Activated CD4-positive, alpha-beta T cell treated with anti-CD3 and anti-CD28 coated beads, Interleukin-2, amount 10 ng/mL, durations not matched to agents 7 days and 5 days (primary cell): ENCODE data around the gene RHBDL1. TPM values are rescaled to one million over a fixed set of nuclear protein-coding genes. Genes with fewer than 3 reads are reported as not detected.
A peak's percentile ranks its signal among the peaks of the same experiment; 100 is the strongest.

Experiments used
- CTCF ChIA-PET: fragments of 350-600 bp; sonication (Branson Sonifier 250); formaldehyde crosslinking; loops from one replicate; lab custom pipeline; 2021; ENCODE audit warnings: antibody characterized with exemption; lab: Charles Lee
- POLR2A ChIA-PET: fragments of 350-600 bp; sonication (Branson Sonifier 250); formaldehyde crosslinking; loops from one replicate; lab custom pipeline; 2021; ENCODE audit warnings: antibody characterized with exemption; lab: Charles Lee
- DNase-seq: peaks from one replicate; pipeline ENCODE4 v3.0.0-alpha.2; 2020
- H3K27ac Mint-ChIP-seq: one replicate; pipeline ENCODE4 v1.8.0; 2021; ENCODE audit warnings: mild to moderate bottlenecking, moderate library complexity, mixed read lengths
- H3K27me3 Mint-ChIP-seq: one replicate; pipeline ENCODE4 v1.8.0; 2021; ENCODE audit warnings: mixed read lengths
- H3K36me3 Mint-ChIP-seq: one replicate; pipeline ENCODE4 v1.8.0; 2021; ENCODE audit warnings: low read depth, mixed read lengths
- H3K4me1 Mint-ChIP-seq: one replicate; pipeline ENCODE4 v1.8.0; 2021; ENCODE audit warnings: mixed read lengths
- H3K4me3 Mint-ChIP-seq: one replicate; pipeline ENCODE4 v1.8.0; 2021; ENCODE audit warnings: mild to moderate bottlenecking, moderate library complexity, mixed read lengths
- H3K9me3 Mint-ChIP-seq: one replicate; pipeline ENCODE4 v1.8.0; 2021; ENCODE audit warnings: mixed read lengths
- total RNA-seq, 2 experiments: library from RNA; stranded (reverse); gene quantifications; one replicate each; pipeline ENCODE4 v1.2.3, GENCODE V29; 2021

The RHBDL1 gene
- total RNA-seq, 2 experiments from 2014 or later, result 1.5 to 1.7 TPM

- peaks cover 6% of the 10 kb centered on the region for H3K4me1 Mint-ChIP-seq
- H3K27me3 Mint-ChIP-seq, result no peaks in the 10 kb centered on the region
- H3K4me3 Mint-ChIP-seq, result peak overlapping the region; percentile 80
- no peak for DNase-seq
- ChIA-PET CTCF (interaction anchor here (0.6 to 2.9 kb wide), 12 partner anchors 10 to 34 kb away, joined by 3 to 13 read pairs (median 4); partner anchors contain the start of genes STUB1, WDR24 and WDR90), POLR2A (interaction anchor here (0.6 kb wide), 1 partner anchor 13 kb away, joined by 3 read pairs; the partner anchor contains the start of gene STUB1)
- peaks cover 2% of the 10 kb centered on the region for H3K36me3 Mint-ChIP-seq
- no peaks in the 10 kb centered on the region for H3K9me3 Mint-ChIP-seq
- H3K27ac Mint-ChIP-seq, result peak overlapping the region; percentile 89
These were observed 8.2 kb upstream of the RHBDL1 start for GRCh38 chr16:667113-667779.

- H3K4me1 Mint-ChIP-seq, result peaks cover 6% of the 10 kb centered on the region
- POLR2A ChIA-PET, result interaction anchor here (0.6 kb wide), 1 partner anchor 12 kb away, joined by 3 read pairs; the partner anchor contains the start of gene STUB1
- peak within 1 kb of the TSS; percentile 89 for H3K27ac Mint-ChIP-seq
- H3K36me3 Mint-ChIP-seq, result peaks cover 4% of the 10 kb centered on the region
- CTCF ChIA-PET, result interaction anchor here (0.6 to 2.9 kb wide), 13 partner anchors 9 to 35 kb away, joined by 3 to 13 read pairs (median 4); partner anchors contain the start of genes STUB1, WDR24 and WDR90
- no peaks in the 10 kb centered on the region for H3K27me3 Mint-ChIP-seq
- H3K9me3 Mint-ChIP-seq, result no peaks in the 10 kb centered on the region
- peak within 1 kb of the TSS; percentile 80 for H3K4me3 Mint-ChIP-seq
- peak; percentile 93 for DNase-seq
These were observed 7.5 kb upstream of the RHBDL1 start, which contains the start of gene RHOT2 for GRCh38 chr16:667780-668518. Gene RHOT2 (plus strand): TSS chr16:668132. CDS start chr16:668200, 68 bp downstream.

- no peak for DNase-seq
- Mint-ChIP-seq H3K36me3 (peaks cover 6% of the 10 kb centered on the region), H3K27ac (peak overlapping the region; percentile 68), H3K27me3 (no peaks in the 10 kb centered on the region), H3K9me3 (no peaks in the 10 kb centered on the region), H3K4me3 (peak overlapping the region; percentile 75), H3K4me1 (peaks cover 6% of the 10 kb centered on the region)
- ChIA-PET POLR2A (interaction anchor here (0.6 kb wide), 1 partner anchor 19 kb away, joined by 3 read pairs; no protein-coding TSS in a partner anchor), CTCF (interaction anchor here (0.6 to 2.9 kb wide), 10 partner anchors 8 to 21 kb away, joined by 3 to 13 read pairs (median 5); partner anchors contain the start of genes STUB1 and WDR90)
These were observed 6.8 kb upstream of the RHBDL1 start for GRCh38 chr16:668519-669171.

GRCh38 chr16:669666-670065 is 5.8 kb upstream of the RHBDL1 start:
- ChIA-PET CTCF (interaction anchor here (2.3 kb wide), 1 partner anchor 10 kb away, joined by 9 read pairs; the partner anchor contains the start of gene STUB1), POLR2A (no interaction called here)
- Mint-ChIP-seq H3K36me3 (peaks cover 6% of the 10 kb centered on the region), H3K9me3 (no peaks in the 10 kb centered on the region), H3K27ac (no peak overlapping the region), H3K4me1 (peaks cover 6% of the 10 kb centered on the region), H3K4me3 (peak overlapping the region; percentile 75), H3K27me3 (no peaks in the 10 kb centered on the region)
- no peak for DNase-seq

- peaks cover 8% of the 10 kb centered on the region for H3K4me1 Mint-ChIP-seq
- H3K36me3 Mint-ChIP-seq, result peaks cover 6% of the 10 kb centered on the region
- CTCF ChIA-PET, result interaction anchor here (0.7 to 2.3 kb wide), 2 partner anchors 9 to 23 kb away, joined by 3 to 9 read pairs; partner anchors contain the start of gene STUB1
- no peak overlapping the region for H3K4me3 Mint-ChIP-seq
- peaks cover 3% of the 10 kb centered on the region for H3K27me3 Mint-ChIP-seq
- H3K27ac Mint-ChIP-seq, result no peak overlapping the region
- H3K9me3 Mint-ChIP-seq, result no peaks in the 10 kb centered on the region
- POLR2A ChIA-PET, result no interaction called here
- DNase-seq, result no peak
These were observed 4.8 kb upstream of the RHBDL1 start for GRCh38 chr16:670485-671352.

- H3K27me3 Mint-ChIP-seq, result peaks cover 3% of the 10 kb centered on the region
- ChIA-PET POLR2A (no interaction called here), CTCF (interaction anchor here (0.7 kb wide), 1 partner anchor 24 kb away, joined by 3 read pairs; no protein-coding TSS in a partner anchor)
- no peak overlapping the region for H3K27ac Mint-ChIP-seq
- H3K4me3 Mint-ChIP-seq, result no peak overlapping the region
- H3K4me1 Mint-ChIP-seq, result peaks cover 8% of the 10 kb centered on the region
- H3K36me3 Mint-ChIP-seq, result peaks cover 6% of the 10 kb centered on the region
- DNase-seq, result no peak
- no peaks in the 10 kb centered on the region for H3K9me3 Mint-ChIP-seq
These were observed 3.9 kb upstream of the RHBDL1 start for GRCh38 chr16:671353-672131.

GRCh38 chr16:672371-672770 is 3.1 kb upstream of the RHBDL1 start:
- POLR2A ChIA-PET, result no interaction called here
- CTCF ChIA-PET, result interaction anchor here (1.4 kb wide), 1 partner anchor 12 kb away, joined by 4 read pairs; the partner anchor contains the start of gene JMJD8
- H3K27me3 Mint-ChIP-seq, result peaks cover 3% of the 10 kb centered on the region
- no peak for DNase-seq
- peaks cover 10% of the 10 kb centered on the region for H3K4me1 Mint-ChIP-seq
- H3K36me3 Mint-ChIP-seq, result peaks cover 6% of the 10 kb centered on the region
- no peaks in the 10 kb centered on the region for H3K9me3 Mint-ChIP-seq
- no peak overlapping the region for H3K4me3 Mint-ChIP-seq
- H3K27ac Mint-ChIP-seq, result no peak overlapping the region

GRCh38 chr16:672851-673250 is 2.6 kb upstream of the RHBDL1 start:
- ChIA-PET POLR2A (no interaction called here), CTCF (interaction anchor here (1.4 kb wide), 1 partner anchor 12 kb away, joined by 4 read pairs; the partner anchor contains the start of gene JMJD8)
- Mint-ChIP-seq H3K9me3 (no peaks in the 10 kb centered on the region), H3K36me3 (peaks cover 6% of the 10 kb centered on the region), H3K27ac (no peak overlapping the region), H3K4me3 (no peak overlapping the region), H3K4me1 (peaks cover 6% of the 10 kb centered on the region), H3K27me3 (peaks cover 3% of the 10 kb centered on the region)
- DNase-seq, result no peak

- ChIA-PET POLR2A (no interaction called here), CTCF (interaction anchor here (1.4 kb wide), 1 partner anchor 11 kb away, joined by 4 read pairs; the partner anchor contains the start of gene JMJD8)
- H3K4me1 Mint-ChIP-seq, result peaks cover 6% of the 10 kb centered on the region
- H3K36me3 Mint-ChIP-seq, result peaks cover 6% of the 10 kb centered on the region
- DNase-seq, result no peak
- peaks cover 3% of the 10 kb centered on the region for H3K27me3 Mint-ChIP-seq
- no peaks in the 10 kb centered on the region for H3K9me3 Mint-ChIP-seq
- no peak overlapping the region for H3K27ac Mint-ChIP-seq
- no peak overlapping the region for H3K4me3 Mint-ChIP-seq
These were observed 2.0 kb upstream of the RHBDL1 start for GRCh38 chr16:673399-673991.

- Mint-ChIP-seq H3K27me3 (peaks cover 3% of the 10 kb centered on the region), H3K4me3 (no peak overlapping the region), H3K36me3 (peaks cover 6% of the 10 kb centered on the region), H3K27ac (no peak overlapping the region), H3K4me1 (peaks cover 10% of the 10 kb centered on the region), H3K9me3 (no peaks in the 10 kb centered on the region)
- ChIA-PET POLR2A (no interaction called here), CTCF (interaction anchor here (1.4 kb wide), 1 partner anchor 16 kb away, joined by 4 read pairs; the partner anchor contains the start of gene WDR24)
- no peak for DNase-seq
These were observed 1.1 kb upstream of the RHBDL1 start for GRCh38 chr16:674214-674881.
